Measurements from ENCODE around the gene DDI1.

DDI1 gene

DNA sequence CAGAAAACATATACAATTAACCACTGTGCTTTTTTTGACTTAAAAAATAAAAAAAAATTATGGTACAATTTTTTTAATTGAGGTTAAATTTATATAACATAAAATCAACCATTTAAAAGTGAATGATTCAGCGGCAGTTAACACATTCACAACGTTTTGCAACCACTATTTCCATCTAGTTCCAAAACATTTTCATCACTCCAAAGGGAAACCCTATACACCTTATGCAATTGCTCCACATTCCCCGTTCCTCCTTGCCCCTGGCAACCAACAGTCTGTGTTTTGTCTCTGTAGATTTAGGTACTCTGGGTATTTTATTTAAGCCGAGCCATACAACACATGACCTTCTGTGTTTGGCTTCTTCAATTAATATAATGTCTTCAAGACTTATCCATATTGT is 15.3 kb downstream of the DDI1 start:
- no peak for DNase-seq (ENCODE audit: low read depth)
- H3K4me3 ChIP-seq (ENCODE audit: low read length): no peak overlapping the region
- no peak for TF ChIP-seq CTCF (conservative IDR thresholded peaks at IDR 0.05; ENCODE audit: low read depth, low read length)

- TF ChIP-seq CTCF (conservative IDR thresholded peaks at IDR 0.05; ENCODE audit: low read depth, low read length): no peak
- no peak overlapping the region for H3K4me3 ChIP-seq (ENCODE audit: low read length)
- no peak for DNase-seq (ENCODE audit: low read depth)
Observed at GRCh38 chr11:104053743-104054478, 17.5 kb downstream of the DDI1 start.

DNA sequence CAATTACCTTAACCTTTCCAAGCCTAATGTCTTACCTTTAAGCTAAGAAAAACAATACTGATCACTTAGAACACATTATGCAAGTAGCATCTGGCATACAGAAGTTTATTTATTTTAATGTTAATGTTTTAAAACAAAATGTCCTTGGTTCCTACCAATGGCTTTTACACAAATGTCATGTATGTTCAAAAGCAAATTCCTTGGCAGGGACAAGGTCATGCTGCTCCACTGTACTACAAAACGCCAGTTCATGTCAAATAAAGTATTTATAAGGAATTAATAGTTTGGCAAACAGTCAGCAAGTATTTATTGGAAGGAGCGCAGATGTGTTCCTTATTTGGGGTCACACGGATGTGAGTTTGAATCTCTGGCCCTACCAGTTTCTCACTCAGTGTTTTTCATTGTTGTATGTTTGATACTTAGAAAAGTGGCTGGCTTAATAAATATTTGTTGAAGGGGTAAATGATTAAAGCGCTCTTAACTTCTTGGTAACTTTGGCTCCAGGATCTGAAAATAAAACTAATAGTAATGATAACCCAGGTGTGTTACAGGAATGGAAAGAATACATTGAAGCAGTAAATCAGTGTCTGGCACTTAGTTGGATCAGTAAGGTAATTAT is 18.6 kb downstream of the DDI1 start:
- no peak for DNase-seq (ENCODE audit: low read depth)
- H3K4me3 ChIP-seq (ENCODE audit: low read length): no peak overlapping the region
- TF ChIP-seq CTCF (conservative IDR thresholded peaks at IDR 0.05; ENCODE audit: low read depth, low read length): no peak

- no peak overlapping the region for H3K4me3 ChIP-seq (ENCODE audit: low read length)
- no peak for TF ChIP-seq CTCF (conservative IDR thresholded peaks at IDR 0.05; ENCODE audit: low read depth, low read length)
- no peak for DNase-seq (ENCODE audit: low read depth)
Observed at GRCh38 chr11:104055596-104055995, 19.2 kb downstream of the DDI1 start.

- DNase-seq (ENCODE audit: low read depth): no peak
- TF ChIP-seq CTCF (conservative IDR thresholded peaks at IDR 0.05; ENCODE audit: low read depth, low read length): no peak
- H3K4me3 ChIP-seq (ENCODE audit: low read length): no peak overlapping the region
Observed at GRCh38 chr11:104057908-104058307, 21.5 kb downstream of the DDI1 start.

DNA sequence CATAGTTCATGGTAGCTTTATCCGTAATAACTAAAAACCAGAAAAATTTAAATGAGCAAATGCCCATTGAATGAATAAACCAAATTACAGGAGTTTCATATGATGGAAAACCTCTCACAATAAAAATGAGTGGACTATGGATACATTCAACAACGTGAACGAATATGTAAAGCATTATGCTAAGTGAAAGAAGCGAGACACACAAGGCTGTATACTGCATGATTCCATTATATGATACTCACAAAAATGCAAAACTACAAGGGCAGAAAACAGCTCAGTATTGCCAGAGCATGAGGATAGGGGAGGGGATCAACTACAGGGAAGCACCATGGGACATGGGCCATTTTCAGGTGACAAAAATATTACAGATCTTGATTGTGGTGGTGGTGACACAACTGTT is 22.2 kb downstream of the DDI1 start:
- no peak for DNase-seq (ENCODE audit: low read depth)
- TF ChIP-seq CTCF (conservative IDR thresholded peaks at IDR 0.05; ENCODE audit: low read depth, low read length): no peak
- H3K4me3 ChIP-seq (ENCODE audit: low read length): no peak overlapping the region
